HFF-Myc (cell line): Measurements from ENCODE around the gene DPYSL3.

Experiments used
- DNase-seq: peaks from one replicate; pipeline ENCODE4 v3.0.0-alpha.2; 2011; ENCODE audit warnings: low read depth; ENCODE audit errors: extremely low read depth
- H3K4me3 ChIP-seq: replicated peaks from 2 replicates; pipeline ENCODE4 v1.5.1; 2011; ENCODE audit warnings: low read depth, mild to moderate bottlenecking, control low read depth, low read length
- CTCF ChIP-seq: IDR thresholded peaks from 2 replicates; pipeline ENCODE4 v1.5.1; 2012; ENCODE audit warnings: mild to moderate bottlenecking, low read depth, low read length, control low read depth; ENCODE audit errors: missing control alignments

Gene DPYSL3

GRCh38 chr5:147359581-147359980 is 150.3 kb downstream of the DPYSL3 start:
- TF ChIP-seq CTCF: no peak
- no peak for DNase-seq
- H3K4me3 ChIP-seq: no peak overlapping the region

GRCh38 chr5:147359101-147359500 is 150.8 kb downstream of the DPYSL3 start:
- H3K4me3 ChIP-seq: no peak overlapping the region
- DNase-seq: no peak
- TF ChIP-seq CTCF: no peak

- no peak for TF ChIP-seq CTCF
- DNase-seq: no peak
- no peak overlapping the region for H3K4me3 ChIP-seq
Measured at GRCh38 chr5:147349241-147349640, 160.6 kb downstream of the DPYSL3 start.

- H3K4me3 ChIP-seq: no peak overlapping the region
- DNase-seq: no peak
- no peak for TF ChIP-seq CTCF
Measured at GRCh38 chr5:147348451-147348850, 161.4 kb downstream of the DPYSL3 start.

- H3K4me3 ChIP-seq: no peak overlapping the region
- no peak for DNase-seq
- TF ChIP-seq CTCF: no peak
Measured at GRCh38 chr5:147348046-147348445, 161.8 kb downstream of the DPYSL3 start.

GRCh38 chr5:147346006-147346561 is 163.8 kb downstream of the DPYSL3 start:
- DNase-seq: no peak
- no peak for TF ChIP-seq CTCF
- H3K4me3 ChIP-seq: no peak overlapping the region

GRCh38 chr5:147344861-147345260 is 165.0 kb downstream of the DPYSL3 start:
- H3K4me3 ChIP-seq: no peak overlapping the region
- no peak for TF ChIP-seq CTCF

More at GRCh38 chr5:147344861-147345260, 165.0 kb downstream of the DPYSL3 start:
- DNase-seq: no peak
